Eye (tissue), 1 donor: ENCODE results near the gene CCM2L.
"Not testable (repeated sequence)": the region's sequence is repeated elsewhere in the genome, so short reads cannot be mapped to it uniquely, and the experiment has no call there.

ENCODE experiments used
- DNase-seq: peaks from one replicate; pipeline ENCODE4 v3.0.0-alpha.2; 2015

Gene CCM2L

GRCh38 chr20:32031007-32031958 is 21.0 kb downstream of the CCM2L start:
- peak; percentile 92 for DNase-seq

- DNase-seq = no peak
These were observed 23.1 kb downstream of the CCM2L start for GRCh38 chr20:32033316-32033715.

DNA sequence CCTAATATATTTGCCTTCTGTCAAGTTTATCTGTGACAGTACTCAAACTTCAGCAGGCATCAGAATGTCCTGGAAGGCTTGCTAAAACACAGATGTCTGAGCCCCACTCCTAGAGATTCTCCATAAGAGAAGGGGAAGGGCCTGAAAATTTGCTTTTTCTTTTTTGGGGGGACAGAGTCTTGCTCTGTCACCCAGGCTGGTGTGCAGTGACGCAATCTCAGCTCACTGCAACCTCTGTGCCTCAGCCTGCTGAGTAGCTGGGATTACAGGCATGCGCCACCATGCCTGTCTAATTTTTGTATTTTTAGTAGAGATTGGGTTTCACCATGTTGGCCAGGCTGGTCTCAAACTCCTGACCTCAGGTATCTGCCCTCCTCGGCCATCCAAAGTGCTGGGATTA is 23.5 kb downstream of the CCM2L start:
- DNase-seq = not testable (repeated sequence)

GRCh38 chr20:32034581-32035425 is 24.6 kb downstream of the CCM2L start:
- no peak for DNase-seq

DNA sequence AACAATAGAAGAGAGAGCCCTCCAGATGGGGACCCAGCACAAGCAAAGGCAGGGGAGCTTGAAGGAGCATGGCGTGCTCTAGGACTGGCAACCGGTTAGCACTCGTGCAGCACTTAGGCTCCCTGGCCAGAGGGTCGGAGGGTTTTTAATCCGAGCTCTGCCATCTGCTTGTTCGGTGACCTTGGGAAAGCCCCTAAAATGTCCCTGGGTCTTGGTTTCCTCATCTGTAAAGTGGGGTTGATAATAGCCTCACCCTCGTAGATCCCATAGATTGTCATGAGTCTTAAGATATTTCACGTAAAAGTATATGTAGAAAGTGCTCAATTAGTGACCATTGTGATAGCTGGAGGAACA is 25.2 kb downstream of the CCM2L start:
- no peak for DNase-seq

- no peak for DNase-seq
These were observed 26.0 kb downstream of the CCM2L start for GRCh38 chr20:32036252-32036651.

GRCh38 chr20:32036716-32037485 is 26.7 kb downstream of the CCM2L start:
- DNase-seq = no peak

- no peak for DNase-seq
These were observed 27.7 kb downstream of the CCM2L start for GRCh38 chr20:32037929-32038328.

GRCh38 chr20:32040142-32040953 is 30.1 kb downstream of the CCM2L start:
- no peak for DNase-seq

- DNase-seq = no peak
These were observed 35.8 kb downstream of the CCM2L start for GRCh38 chr20:32045999-32046398.

DNA sequence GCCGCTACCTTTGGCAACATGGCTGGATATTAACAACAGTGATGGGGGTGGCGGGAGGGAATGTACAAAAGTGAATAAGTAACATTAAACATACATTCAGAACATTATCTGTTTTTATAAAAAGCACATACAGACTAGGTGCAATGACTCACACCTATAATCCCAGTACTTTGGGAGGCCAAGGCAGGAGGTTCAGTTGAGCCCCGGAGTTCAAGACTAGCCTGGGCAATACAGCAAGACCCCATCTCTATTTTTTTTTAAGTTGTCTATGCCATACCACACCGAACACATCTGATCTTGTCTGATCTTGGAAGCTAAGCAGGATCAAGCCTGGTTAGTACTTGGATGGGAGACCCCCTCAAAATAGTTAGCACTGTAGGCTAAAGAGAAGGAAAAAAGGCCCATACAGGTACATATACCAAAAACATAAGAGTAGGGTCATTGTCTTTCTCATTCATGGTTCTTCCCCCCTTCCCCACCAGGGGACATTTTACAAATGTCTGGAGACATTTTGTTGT is 40.1 kb downstream of the CCM2L start:
- DNase-seq = no peak

GRCh38 chr20:32050851-32051556 is 40.8 kb downstream of the CCM2L start:
- DNase-seq = no peak

GRCh38 chr20:32051720-32052089 is 41.5 kb downstream of the CCM2L start:
- DNase-seq = no peak

- peak; percentile 30 for DNase-seq
These were observed 42.0 kb downstream of the CCM2L start, which contains the start of gene HCK for GRCh38 chr20:32052090-32052777. Gene HCK (plus strand): TSS chr20:32052242.

- peak; percentile 8 for DNase-seq
These were observed 42.6 kb downstream of the CCM2L start for GRCh38 chr20:32052778-32053362.

DNA sequence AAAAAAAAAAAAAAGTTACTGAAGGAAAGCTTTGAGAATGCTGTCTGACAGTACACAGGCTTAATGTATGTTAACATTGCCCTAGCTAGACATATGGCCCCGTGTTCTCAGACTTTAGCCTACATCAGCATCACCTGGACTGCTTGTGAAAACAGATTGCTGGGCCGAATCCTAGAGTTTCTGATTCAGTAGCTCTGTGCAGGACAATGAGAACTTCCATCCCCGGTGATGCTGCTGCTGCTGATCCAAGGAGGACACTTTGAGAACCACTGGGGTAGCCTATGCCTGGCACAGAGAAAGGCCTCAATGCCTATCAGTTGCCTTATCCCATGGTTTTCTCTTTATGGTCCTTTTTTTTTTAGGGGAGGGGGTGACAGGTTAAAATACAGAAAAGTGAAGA is 43.4 kb downstream of the CCM2L start:
- no peak for DNase-seq

DNA sequence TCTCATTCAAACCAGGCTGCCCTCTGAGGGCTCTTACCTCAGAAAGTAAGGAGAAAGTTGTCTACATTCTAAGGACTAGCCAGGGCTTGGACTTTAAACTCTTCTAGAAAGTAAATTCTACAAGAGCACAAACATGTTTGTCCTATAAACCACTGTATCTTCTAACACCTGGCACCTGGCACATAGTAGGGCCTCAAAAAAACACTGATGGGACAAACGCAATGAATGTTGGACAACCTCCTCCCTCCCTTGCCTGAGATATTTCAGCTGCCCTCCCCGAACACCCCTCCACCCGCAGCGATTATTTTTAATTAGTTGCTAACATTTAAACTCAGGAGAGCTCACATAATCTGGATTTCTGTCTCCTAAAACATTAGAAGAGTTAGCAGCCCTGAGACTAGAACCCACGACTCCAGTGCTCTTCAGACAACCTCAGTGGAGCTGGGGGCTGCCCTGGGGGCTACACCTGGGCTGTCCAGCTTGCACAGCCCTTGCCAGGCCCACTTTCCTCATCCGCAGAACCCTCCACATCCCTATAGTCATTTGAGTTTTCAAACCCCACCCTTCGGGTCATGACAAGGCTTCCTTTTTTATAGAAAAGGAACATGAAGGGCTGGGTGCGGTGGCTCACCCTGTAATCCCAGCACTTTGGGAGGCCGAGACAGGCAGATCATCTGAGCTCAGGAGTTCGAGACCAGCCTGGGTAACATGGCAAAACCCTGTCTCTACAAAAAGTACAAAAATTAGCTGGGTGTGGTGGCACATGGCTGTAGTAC is 46.7 kb downstream of the CCM2L start:
- no peak for DNase-seq

- DNase-seq = no peak
These were observed 47.5 kb downstream of the CCM2L start for GRCh38 chr20:32057656-32058184.

- DNase-seq = no peak
These were observed 49.0 kb downstream of the CCM2L start for GRCh38 chr20:32059189-32059588.
